Vagina (tissue), 2 donors: ENCODE data around the gene GCNT3. TPM values are rescaled to one million over a fixed set of nuclear protein-coding genes. Genes with fewer than 3 reads are reported as not detected.
"Not testable (repeated sequence)": the region's sequence is repeated elsewhere in the genome, so short reads cannot be mapped to it uniquely, and the experiment has no call there.

Experiments used
- DNase-seq, 2 donors: peaks; one replicate each; pipeline ENCODE4 v3.0.0-alpha.2; 2017; ENCODE audit errors: extremely low spot score in 2 of 2
- H3K27ac ChIP-seq: fragments of 200-600 bp; sonication (generic); one replicate; pipeline ENCODE4 v1.5.1; 2019
- H3K27me3 ChIP-seq: fragments of 200-600 bp; sonication (generic); one replicate; pipeline ENCODE4 v1.5.1; 2019
- H3K36me3 ChIP-seq, 2 donors: fragments of 200-600 bp; sonication (generic); one replicate each; pipeline ENCODE4 v1.5.1; 2017 to 2019
- H3K4me1 ChIP-seq: fragments of 200-600 bp; sonication (generic); one replicate; pipeline ENCODE4 v1.5.1; 2019
- H3K4me3 ChIP-seq, 2 donors: fragments of 200-600 bp; sonication (generic); 1 replicate in 1 of 2; 2 replicates in 1 of 2; pipeline ENCODE4 v1.5.1; 2016 to 2019
- H3K9me3 ChIP-seq: fragments of 200-600 bp; sonication (generic); one replicate; pipeline ENCODE4 v1.5.1; 2019
- CTCF ChIP-seq, 3 experiments: fragments of 450-650 bp in 2 of 3; fragments of 200-600 bp in 1 of 3; sonication (generic) in 1 of 3; IDR thresholded peaks; one replicate each; pipeline ENCODE4 v1.5.1; 2017 to 2019; ENCODE audit warnings: antibody characterized with exemption in 3 of 3, mild to moderate bottlenecking in 2 of 3, moderate library complexity in 2 of 3
- POLR2A ChIP-seq, 2 donors: fragments of 450-650 bp; IDR thresholded peaks; one replicate each; pipeline ENCODE4 v1.6.1; 2017; ENCODE audit warnings: antibody characterized with exemption in 2 of 2, mild to moderate bottlenecking in 2 of 2, moderate library complexity in 2 of 2
- POLR2AphosphoS5 ChIP-seq, 2 donors: sonication (generic); formaldehyde crosslinking; IDR thresholded peaks; one replicate each; pipeline ENCODE4 v1.9.0; 2017; ENCODE audit warnings: antibody characterized with exemption in 2 of 2, mild to moderate bottlenecking in 2 of 2, low read depth in 1 of 2; ENCODE audit not compliant: insufficient read depth in 1 of 2
- intact Hi-C: fragments of 100-400 bp; cut with DNase I; formaldehyde crosslinking; loops from one replicate; pipeline ENCODE4 v1.15.1; 2023
- total RNA-seq: library from RNA; depleted of rRNA; stranded (reverse); fragments of >200 nt; gene quantifications from one replicate; pipeline ENCODE4 v1.2.3, GENCODE V29; 2016

Gene GCNT3
- total RNA-seq, 1 donor from 2014 or later = 1.5 TPM

GRCh38 chr15:59642351-59642750 is 30.8 kb downstream of the GCNT3 start:
- Histone ChIP-seq H3K4me1 (no peaks in the 10 kb centered on the region), H3K4me3 (no peak overlapping the region), H3K27me3 (no peaks in the 10 kb centered on the region), H3K27ac (no peak overlapping the region), H3K36me3 (peaks cover 0 to 18% of the 10 kb centered on the region in 2 donors), H3K9me3 (no peaks in the 10 kb centered on the region)
- TF ChIP-seq POLR2AphosphoS5 (IDR thresholded peaks at IDR 0.05; ENCODE audit: insufficient read depth in 1 of 2, low read depth in 1 of 2) = no peak
- TF ChIP-seq POLR2A (IDR thresholded peaks at IDR 0.05) = no peak
- TF ChIP-seq CTCF (IDR thresholded peaks at IDR 0.05) = no peak
- no peak for DNase-seq
- intact Hi-C loops = no loop called here

- TF ChIP-seq POLR2A (IDR thresholded peaks at IDR 0.05) (no peak), CTCF (IDR thresholded peaks at IDR 0.05) (no peak), POLR2AphosphoS5 (IDR thresholded peaks at IDR 0.05; ENCODE audit: insufficient read depth in 1 of 2, low read depth in 1 of 2) (no peak)
- Histone ChIP-seq H3K27me3 (no peaks in the 10 kb centered on the region), H3K9me3 (no peaks in the 10 kb centered on the region)
Measured at GRCh38 chr15:59644756-59645155, 33.2 kb downstream of the GCNT3 start.

GRCh38 chr15:59645812-59646211 is 34.2 kb downstream of the GCNT3 start:
- H3K9me3 ChIP-seq, DNase-seq, H3K27me3 ChIP-seq, H3K27ac ChIP-seq, intact Hi-C loops, H3K4me1 ChIP-seq, H3K4me3 ChIP-seq: not testable (repeated sequence)
- peaks cover 0 to 29% of the 10 kb centered on the region in 2 donors for H3K36me3 ChIP-seq

More at GRCh38 chr15:59644756-59645155, 33.2 kb downstream of the GCNT3 start:
- Histone ChIP-seq H3K27ac (no peak overlapping the region), H3K4me3 (no peak overlapping the region), H3K36me3 (peaks cover 0 to 29% of the 10 kb centered on the region in 2 donors), H3K4me1 (no peaks in the 10 kb centered on the region)
- DNase-seq = no peak
- intact Hi-C loops = no loop called here

GRCh38 chr15:59646277-59646676 is 34.7 kb downstream of the GCNT3 start:
- intact Hi-C loops = no loop called here
- Histone ChIP-seq H3K36me3 (peaks cover 0 to 30% of the 10 kb centered on the region in 2 donors), H3K4me3 (no peak overlapping the region), H3K27ac (no peak overlapping the region), H3K27me3 (no peaks in the 10 kb centered on the region), H3K9me3 (no peaks in the 10 kb centered on the region), H3K4me1 (no peaks in the 10 kb centered on the region)
- no peak for TF ChIP-seq POLR2AphosphoS5 (IDR thresholded peaks at IDR 0.05; ENCODE audit: insufficient read depth in 1 of 2, low read depth in 1 of 2)
- TF ChIP-seq CTCF (IDR thresholded peaks at IDR 0.05) = no peak
- no peak for TF ChIP-seq POLR2A (IDR thresholded peaks at IDR 0.05)
- no peak for DNase-seq

- H3K4me3 ChIP-seq = no peak overlapping the region
- H3K4me1 ChIP-seq = no peaks in the 10 kb centered on the region
- intact Hi-C loops = no loop called here
- H3K36me3 ChIP-seq = peaks cover 0 to 38% of the 10 kb centered on the region in 2 donors
- no peaks in the 10 kb centered on the region for H3K9me3 ChIP-seq
- H3K27ac ChIP-seq = no peak overlapping the region
- no peak for DNase-seq
- H3K27me3 ChIP-seq = no peaks in the 10 kb centered on the region
- no peak for TF ChIP-seq POLR2AphosphoS5 (IDR thresholded peaks at IDR 0.05; ENCODE audit: insufficient read depth in 1 of 2, low read depth in 1 of 2)
Measured at GRCh38 chr15:59647085-59647484, 35.5 kb downstream of the GCNT3 start.

GRCh38 chr15:59649603-59650002 is 38.0 kb downstream of the GCNT3 start:
- TF ChIP-seq POLR2AphosphoS5 (IDR thresholded peaks at IDR 0.05; ENCODE audit: insufficient read depth in 1 of 2, low read depth in 1 of 2) (no peak), POLR2A (IDR thresholded peaks at IDR 0.05) (no peak), CTCF (IDR thresholded peaks at IDR 0.05) (no peak)
- Histone ChIP-seq H3K4me3 (no peak overlapping the region), H3K36me3 (peaks cover 0 to 38% of the 10 kb centered on the region in 2 donors), H3K4me1 (peaks cover 8% of the 10 kb centered on the region), H3K27ac (no peak overlapping the region), H3K27me3 (no peaks in the 10 kb centered on the region), H3K9me3 (no peaks in the 10 kb centered on the region)
- DNase-seq = no peak
- intact Hi-C loops = no loop called here
